ENCODE measurements around the gene MRPL55. TPM values are rescaled to one million over a fixed set of nuclear protein-coding genes. Genes with fewer than 3 reads are reported as not detected.

The MRPL55 gene
- total RNA-seq, 1 donor from 2014 or later = 56.9 TPM

- no peaks in the 10 kb centered on the region for H3K9me3 Mint-ChIP-seq
- no peak for DNase-seq (ENCODE audit: low spot score in 2 of 2, unreplicated experiment in 2 of 2)
- peaks cover 19% of the 10 kb centered on the region for H3K4me1 Mint-ChIP-seq
- H3K27me3 Mint-ChIP-seq (ENCODE audit: low read depth) = peaks cover 5% of the 10 kb centered on the region
- H3K27ac Mint-ChIP-seq = peak overlapping the region; percentile 96
- peak overlapping the region; percentile 90 for H3K4me3 Mint-ChIP-seq
- no peaks in the 10 kb centered on the region for H3K36me3 Mint-ChIP-seq
- TF ChIP-seq CTCF (IDR thresholded peaks at IDR 0.05; ENCODE audit: unreplicated experiment) = no peak
Observed at GRCh38 chr1:228141226-228142044, 32.3 kb upstream of the MRPL55 start.

- H3K4me1 Mint-ChIP-seq = peaks cover 19% of the 10 kb centered on the region
- TF ChIP-seq CTCF (IDR thresholded peaks at IDR 0.05; ENCODE audit: unreplicated experiment) = no peak
Observed at GRCh38 chr1:228140724-228141225, 31.7 kb upstream of the MRPL55 start.

GRCh38 chr1:228139931-228140723 lies 31.0 kb upstream of the MRPL55 start, which contains the start of gene GUK1:
Gene GUK1, plus strand, starts transcription at chr1:228140279. Its CDS starts 24 bp downstream, at chr1:228140303.
- no peaks in the 10 kb centered on the region for H3K9me3 Mint-ChIP-seq
- peaks cover 13% of the 10 kb centered on the region for H3K27me3 Mint-ChIP-seq (ENCODE audit: low read depth)
- H3K36me3 Mint-ChIP-seq = no peaks in the 10 kb centered on the region
- peak within 1 kb of the TSS; percentile 90 for H3K4me3 Mint-ChIP-seq
- peak within 1 kb of the TSS; percentile 98 for H3K27ac Mint-ChIP-seq
- peak; percentile 99 for DNase-seq (ENCODE audit: low spot score in 2 of 2, unreplicated experiment in 2 of 2)
- H3K4me1 Mint-ChIP-seq = peaks cover 19% of the 10 kb centered on the region
- TF ChIP-seq CTCF (IDR thresholded peaks at IDR 0.05; ENCODE audit: unreplicated experiment) = no peak

More at GRCh38 chr1:228140724-228141225, 31.7 kb upstream of the MRPL55 start:
- peak overlapping the region; percentile 90 for H3K4me3 Mint-ChIP-seq
- peaks cover 9% of the 10 kb centered on the region for H3K27me3 Mint-ChIP-seq (ENCODE audit: low read depth)
- peak overlapping the region; percentile 96 for H3K27ac Mint-ChIP-seq
- H3K36me3 Mint-ChIP-seq = no peaks in the 10 kb centered on the region
- no peaks in the 10 kb centered on the region for H3K9me3 Mint-ChIP-seq
- DNase-seq (ENCODE audit: low spot score in 2 of 2, unreplicated experiment in 2 of 2) = no peak

GRCh38 chr1:228139406-228139930 lies 30.4 kb upstream of the MRPL55 start:
- Mint-ChIP-seq H3K36me3 (no peaks in the 10 kb centered on the region), H3K27me3 (ENCODE audit: low read depth) (peaks cover 18% of the 10 kb centered on the region), H3K9me3 (no peaks in the 10 kb centered on the region), H3K4me3 (peak overlapping the region; percentile 90), H3K4me1 (peaks cover 19% of the 10 kb centered on the region), H3K27ac (peak overlapping the region; percentile 98)
- no peak for DNase-seq (ENCODE audit: low spot score in 2 of 2, unreplicated experiment in 2 of 2)
- TF ChIP-seq CTCF (IDR thresholded peaks at IDR 0.05; ENCODE audit: unreplicated experiment) = no peak

- no peak for DNase-seq (ENCODE audit: low spot score in 2 of 2, unreplicated experiment in 2 of 2)
- H3K9me3 Mint-ChIP-seq = no peaks in the 10 kb centered on the region
- H3K36me3 Mint-ChIP-seq = no peaks in the 10 kb centered on the region
- H3K27me3 Mint-ChIP-seq (ENCODE audit: low read depth) = peaks cover 18% of the 10 kb centered on the region
- H3K4me1 Mint-ChIP-seq = peaks cover 14% of the 10 kb centered on the region
- no peak overlapping the region for H3K27ac Mint-ChIP-seq
- no peak overlapping the region for H3K4me3 Mint-ChIP-seq
- TF ChIP-seq CTCF (IDR thresholded peaks at IDR 0.05; ENCODE audit: unreplicated experiment) = no peak
Observed at GRCh38 chr1:228136901-228137300, 27.8 kb upstream of the MRPL55 start.

Data from mesothelial cell of epicardium (in vitro differentiated cells).